SKM-1 treated with dmso at 0.1 percent for 144 hours (cell line): ENCODE results near the gene SCAMP2.
A peak's percentile ranks its signal among the peaks of the same experiment; 100 is the strongest.

Experiments
- DNase-seq: peaks from one replicate; lab custom pipeline; 2025; ENCODE audit not compliant: unreplicated experiment; lab: John Stamatoyannopoulos, UW

The SCAMP2 gene

DNA sequence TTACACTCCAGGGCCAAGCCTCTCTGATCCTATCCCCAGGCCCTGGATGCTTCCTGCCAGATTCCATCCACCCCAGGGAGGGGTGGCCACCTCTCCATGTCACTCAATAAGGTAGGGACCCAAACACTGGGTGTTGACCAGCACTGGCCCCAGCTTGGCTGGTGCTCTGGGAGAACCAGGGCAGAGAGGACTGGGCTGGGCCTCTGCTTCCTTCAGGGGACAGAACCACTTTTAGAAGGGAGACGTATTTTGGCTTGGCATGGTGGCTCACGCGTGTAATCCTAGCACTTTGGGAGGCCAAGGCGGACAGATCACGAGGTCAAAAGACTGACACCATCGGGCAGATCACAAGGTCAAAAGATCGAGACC is 51.4 kb downstream of the SCAMP2 start:
- DNase-seq = no peak

DNA sequence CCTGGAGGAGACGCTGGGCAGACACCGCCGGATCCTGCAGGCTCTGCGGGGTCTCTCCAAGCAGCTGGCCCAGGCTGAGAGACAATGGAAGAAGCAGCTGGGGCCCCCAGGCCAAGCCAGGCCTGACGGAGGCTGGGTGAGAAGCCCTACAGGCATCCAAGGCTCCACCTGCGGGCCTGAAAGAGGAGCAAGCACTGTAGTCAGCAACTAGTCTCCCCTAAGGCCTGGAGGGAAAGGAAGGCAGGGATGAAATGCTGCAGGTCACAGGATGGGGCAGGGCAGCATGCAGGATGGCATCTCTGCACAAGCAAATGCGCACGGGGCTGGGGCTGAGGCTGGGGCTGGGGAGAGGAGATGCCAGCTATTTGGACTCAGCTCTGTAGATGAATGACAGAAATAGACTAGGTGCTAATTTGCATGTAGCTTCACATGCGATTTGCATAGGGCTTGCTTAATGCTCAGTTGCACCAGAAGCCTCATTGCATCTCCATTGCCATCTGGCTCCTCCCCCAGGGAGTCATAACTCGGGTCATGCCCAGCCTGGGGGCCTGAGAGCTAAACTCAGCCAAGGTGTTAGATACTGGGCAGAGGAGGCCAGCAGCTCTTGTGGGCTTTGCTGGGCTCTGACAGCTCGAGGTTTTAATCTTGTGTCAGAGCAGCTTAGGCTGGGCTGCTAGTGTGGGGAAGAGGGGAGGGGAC is 51.9 kb downstream of the SCAMP2 start:
- DNase-seq = no peak

DNA sequence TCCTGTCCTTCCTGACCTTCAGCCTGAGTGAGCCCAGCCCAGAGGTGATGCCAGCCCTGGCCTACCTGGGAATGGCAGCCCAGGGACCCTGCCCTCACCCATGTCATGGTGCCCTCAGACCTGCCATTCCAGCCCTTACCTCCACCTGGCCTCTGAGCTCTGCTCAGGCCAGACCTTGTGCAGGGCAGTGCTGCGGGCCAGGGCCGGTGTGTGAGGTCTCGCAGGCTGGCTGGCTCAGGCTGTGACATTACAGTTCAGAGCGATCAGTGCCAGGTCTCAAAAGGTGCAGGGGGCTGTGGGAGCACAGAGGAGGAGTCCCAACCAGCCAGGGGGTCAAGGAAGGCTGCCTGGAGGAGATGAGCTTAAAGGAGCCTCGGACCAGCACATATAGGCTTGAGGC is 53.1 kb downstream of the SCAMP2 start:
- no peak for DNase-seq

DNA sequence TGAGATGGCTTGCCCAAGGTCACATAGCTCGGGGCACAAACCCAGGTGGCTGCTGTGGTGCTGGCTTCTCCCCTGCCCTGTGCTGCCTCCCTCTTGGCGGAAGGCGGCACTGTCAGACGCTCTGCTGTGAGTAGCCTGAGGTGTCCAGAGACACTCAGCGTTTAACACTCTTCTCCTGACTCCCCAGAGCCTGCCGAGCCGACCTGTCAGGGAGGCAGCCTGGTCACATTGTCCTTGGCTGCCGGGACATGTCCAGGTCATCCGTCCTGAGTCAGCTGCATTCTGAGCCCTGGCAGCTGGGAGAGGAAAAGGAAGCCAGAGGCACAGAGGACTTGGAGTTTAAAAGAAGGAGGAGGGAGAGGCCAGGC is 55.8 kb downstream of the SCAMP2 start:
- no peak for DNase-seq

DNA sequence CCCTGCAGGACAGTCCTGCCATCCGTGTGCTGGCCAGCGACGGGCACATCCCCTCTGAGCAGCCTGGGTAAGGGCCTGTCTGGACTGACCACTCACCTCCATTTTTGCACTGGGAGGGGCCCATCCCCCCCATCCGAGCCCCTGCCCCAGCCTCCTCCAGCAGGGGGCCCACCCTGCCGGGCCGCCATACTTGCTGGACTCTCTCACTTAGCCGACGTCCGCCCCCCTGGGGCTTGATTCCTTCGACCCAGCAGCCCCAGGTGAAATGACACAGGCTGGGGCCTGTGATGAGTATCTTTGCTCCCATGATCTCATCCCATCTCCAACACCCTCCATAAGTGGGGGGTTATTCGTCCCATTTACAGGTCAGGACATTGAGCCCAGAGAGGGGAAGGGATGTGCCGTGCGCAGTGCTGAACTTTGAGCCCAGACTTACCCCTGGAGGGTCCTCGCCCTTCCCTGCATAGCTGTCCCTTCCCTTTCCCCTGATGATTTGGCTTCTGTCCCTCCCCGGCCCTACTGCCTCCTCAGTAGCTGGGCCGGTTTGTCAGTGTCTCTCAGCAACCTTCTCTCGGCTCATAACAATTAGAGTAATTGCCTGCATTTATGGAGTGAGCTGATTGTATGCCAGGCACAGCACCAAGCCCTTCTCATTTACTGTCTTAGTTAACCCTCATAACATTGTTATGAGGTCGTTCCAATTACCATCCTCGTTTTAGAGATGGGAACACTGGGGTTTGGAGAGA is 56.4 kb downstream of the SCAMP2 start:
- DNase-seq = no peak

DNA sequence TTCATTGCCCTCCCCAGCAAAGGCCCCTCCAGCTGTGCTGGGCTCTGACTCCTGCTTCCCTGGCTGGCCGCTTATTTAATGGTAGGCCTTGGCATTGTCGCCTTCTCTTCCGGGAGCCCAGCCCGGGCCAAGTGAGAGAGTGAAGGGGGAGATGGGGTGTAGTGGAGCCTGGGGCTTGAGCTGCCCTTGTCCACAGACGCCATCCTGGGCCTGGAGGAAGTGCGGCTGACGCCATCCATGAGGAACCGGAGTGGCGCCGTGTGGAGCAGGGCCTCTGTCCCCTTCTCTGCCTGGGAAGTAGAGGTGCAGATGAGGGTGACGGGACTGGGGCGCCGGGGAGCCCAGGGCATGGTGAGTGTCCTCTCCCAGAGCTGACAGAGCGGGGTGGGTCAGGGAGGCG is 57.2 kb downstream of the SCAMP2 start:
- DNase-seq = no peak

DNA sequence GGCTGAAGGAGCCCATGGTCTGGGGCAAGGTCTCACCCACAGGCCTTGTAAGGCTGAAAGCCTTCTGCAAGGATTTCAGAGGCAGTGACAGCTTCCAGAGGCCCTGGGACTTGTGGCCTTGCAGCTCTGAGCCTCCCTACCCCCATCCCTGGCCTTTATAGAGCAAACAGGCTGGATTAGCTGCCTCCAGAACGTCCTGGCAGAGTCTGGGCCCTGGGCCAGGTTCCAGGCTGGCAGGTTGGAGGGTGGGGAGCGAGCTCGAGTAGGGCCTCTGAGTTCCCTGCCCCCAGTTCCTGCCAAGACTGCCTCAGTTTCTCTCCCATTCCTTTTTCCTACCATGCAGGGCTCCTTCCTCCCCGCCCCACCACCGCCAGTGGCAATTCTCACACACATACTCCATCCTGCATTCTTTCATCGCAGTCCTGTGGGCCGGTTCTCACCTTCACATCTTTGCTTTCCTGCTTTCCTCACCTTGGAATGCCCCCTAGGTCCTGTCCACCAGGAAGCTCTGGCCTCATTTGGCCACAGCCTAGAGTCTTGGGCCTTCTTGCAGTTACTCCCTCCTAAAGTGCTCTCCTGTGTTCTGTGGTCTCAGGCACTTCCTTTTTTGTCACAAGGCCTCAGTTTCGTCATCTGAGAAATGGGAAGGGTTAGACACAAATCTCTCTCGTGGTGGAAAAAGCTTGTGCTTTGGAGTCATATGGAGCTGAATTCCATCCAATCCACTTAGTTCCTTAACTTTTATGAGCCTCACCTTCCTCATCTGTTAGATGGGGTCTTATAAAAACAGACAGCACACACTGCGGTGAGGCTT is 57.8 kb downstream of the SCAMP2 start:
- DNase-seq = peak; percentile 14

DNA sequence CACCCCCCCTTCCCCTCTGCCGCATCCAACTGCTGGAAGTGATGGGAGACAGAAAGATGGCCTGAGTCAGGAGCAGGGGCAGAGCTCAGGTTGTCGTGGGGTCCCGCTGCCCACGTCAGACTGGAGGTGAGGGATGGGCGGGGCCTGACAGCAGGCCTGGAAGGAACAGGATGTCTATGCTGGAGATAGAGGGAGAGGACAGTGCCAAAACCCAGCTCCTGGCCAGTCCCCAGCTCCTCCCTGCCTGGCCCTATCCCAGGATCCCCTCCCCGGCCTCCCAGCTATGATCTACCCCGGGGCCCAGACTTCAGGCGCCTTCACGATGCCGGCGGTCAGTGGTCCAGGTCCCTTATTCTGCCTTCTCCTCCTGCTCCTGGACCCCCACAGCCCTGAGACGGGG is 60.6 kb downstream of the SCAMP2 start, which contains the start of gene LMAN1L:
Gene LMAN1L, plus strand, starts transcription at position 303 of the 400 bp plus-strand sequence. Its CDS starts 20 bp downstream, at position 323.
- DNase-seq = no peak

DNA sequence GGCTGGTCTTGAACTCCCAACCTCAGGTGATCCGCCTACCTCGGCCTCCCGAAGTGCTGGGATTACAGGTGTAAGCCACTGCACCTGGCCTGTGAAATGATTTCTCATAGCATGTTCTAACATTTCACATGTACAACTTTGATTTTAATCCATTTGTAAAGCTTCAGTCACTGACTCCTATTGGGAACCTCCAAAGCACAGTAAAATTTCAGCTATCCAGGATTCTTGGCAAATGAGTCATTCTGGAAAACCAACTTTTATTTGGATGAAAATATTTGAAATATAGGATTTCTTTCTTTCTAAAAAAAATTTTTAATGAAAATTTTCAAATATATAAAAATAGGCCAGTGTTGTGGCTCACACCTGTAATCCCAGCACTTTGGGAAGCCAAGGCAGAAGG is 63.2 kb downstream of the SCAMP2 start:
- no peak for DNase-seq

DNA sequence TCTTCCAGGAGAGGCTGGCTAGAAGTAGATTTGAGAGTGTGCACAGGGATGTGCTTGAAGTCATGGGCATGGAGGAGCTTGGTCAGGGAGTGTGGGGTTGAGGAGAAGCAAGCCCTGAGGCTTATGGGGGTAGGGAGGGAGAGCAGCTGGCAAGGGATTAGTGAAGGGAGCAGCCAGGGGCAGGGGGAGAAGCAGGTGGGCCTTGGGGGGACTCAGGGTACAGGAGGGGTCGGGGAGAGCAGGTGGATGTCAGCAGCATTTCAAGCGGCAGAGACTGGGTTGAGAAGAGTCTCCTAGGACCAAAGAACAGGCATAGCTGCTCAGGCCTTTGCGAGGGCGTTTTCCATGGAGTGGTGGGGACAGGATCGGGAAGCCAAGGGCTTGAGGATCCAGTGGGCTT is 63.9 kb downstream of the SCAMP2 start:
- DNase-seq = no peak

DNA sequence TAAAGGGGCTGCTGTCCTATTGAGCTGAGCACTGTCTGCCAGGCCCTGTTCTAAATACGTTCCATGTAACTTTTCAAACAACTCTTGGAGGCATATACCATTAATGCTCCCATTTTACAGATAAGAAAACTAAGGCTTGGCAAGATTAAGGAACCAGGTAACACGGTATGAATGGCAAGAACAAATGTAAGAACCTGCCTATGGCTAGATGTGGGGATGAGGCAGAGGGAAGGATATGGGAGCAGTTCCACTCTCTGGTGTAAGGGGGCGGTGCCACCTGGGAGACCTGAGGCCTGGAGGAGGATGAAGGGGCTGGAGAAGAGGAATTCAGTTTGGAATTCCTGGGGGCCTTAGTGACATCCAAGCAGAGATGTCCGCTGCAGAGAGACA is 64.3 kb downstream of the SCAMP2 start:
- DNase-seq = no peak

DNA sequence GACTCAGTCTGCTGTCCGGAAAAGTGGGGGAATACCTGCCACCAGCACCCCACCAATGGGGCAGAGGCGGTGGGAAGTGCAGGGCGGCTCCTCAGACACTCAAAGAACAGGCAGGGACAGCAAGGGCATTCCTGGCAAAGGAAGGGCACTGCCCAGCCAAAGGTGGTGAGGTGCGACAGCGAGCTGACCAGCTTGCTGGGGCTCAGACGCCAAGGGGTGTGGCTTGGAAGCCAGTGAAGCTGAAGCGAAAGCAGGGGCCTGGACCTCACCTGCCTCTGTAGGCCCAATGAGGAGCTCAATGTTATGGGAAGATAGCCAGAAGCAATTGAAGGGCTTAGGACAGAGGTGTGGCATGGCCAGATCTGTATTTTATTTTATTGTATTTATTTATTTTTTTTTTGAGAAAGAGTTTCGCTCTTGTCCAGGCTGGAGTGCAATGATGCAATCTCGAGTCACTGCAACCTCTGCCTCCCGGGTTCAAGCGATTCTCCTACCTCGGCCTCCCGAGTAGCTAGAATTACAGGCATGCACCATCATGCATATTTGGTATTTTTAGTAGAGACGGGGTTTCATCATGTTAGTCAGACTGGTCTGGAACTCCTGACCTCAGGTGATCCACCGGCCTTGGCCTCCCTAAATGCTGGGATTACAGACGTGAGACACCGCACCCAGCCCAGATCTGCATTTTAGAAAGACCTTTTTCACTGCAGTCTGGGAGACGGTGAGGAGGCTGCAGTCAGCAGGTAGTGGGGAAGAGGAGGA is 64.9 kb downstream of the SCAMP2 start:
- no peak for DNase-seq

DNA sequence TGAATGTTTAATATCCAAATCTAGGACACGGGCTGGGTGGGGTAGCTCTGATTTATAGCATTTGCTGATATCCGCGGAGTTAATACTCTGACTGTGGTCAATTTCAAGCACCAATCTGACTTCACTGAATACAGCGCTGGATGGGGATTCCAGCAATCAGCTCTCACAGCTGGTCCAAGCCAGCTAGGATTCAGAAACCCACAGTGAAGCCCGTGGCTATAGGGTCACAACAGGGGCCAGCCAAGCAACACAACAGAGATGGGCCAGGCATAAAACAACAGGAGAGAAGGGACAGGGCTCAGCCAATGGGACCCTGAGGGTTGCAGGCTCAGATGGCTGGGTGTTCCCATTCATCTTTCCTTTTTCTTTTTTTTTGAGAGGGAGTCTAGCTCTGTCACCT is 65.9 kb downstream of the SCAMP2 start:
- DNase-seq = no peak

DNA sequence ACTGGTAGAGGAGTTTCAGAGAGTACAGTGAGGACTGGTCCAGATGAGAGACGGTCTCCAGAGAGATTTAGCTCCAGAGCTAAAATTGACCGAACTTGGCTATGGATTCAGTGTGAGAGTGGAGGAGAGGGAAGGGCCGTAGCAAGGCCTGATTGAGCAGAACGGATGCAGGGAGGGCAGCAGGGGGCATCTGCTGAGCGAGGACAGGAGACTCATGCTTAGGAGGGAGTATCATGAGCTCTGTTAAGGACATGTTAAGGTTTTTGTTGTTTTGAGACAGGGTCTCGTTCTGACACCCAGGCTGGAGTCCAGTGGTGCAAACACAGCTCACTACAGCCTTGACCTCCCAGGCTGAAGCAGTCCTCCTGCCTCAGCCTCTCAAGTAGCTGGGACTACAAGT is 68.2 kb downstream of the SCAMP2 start:
- DNase-seq = no peak

DNA sequence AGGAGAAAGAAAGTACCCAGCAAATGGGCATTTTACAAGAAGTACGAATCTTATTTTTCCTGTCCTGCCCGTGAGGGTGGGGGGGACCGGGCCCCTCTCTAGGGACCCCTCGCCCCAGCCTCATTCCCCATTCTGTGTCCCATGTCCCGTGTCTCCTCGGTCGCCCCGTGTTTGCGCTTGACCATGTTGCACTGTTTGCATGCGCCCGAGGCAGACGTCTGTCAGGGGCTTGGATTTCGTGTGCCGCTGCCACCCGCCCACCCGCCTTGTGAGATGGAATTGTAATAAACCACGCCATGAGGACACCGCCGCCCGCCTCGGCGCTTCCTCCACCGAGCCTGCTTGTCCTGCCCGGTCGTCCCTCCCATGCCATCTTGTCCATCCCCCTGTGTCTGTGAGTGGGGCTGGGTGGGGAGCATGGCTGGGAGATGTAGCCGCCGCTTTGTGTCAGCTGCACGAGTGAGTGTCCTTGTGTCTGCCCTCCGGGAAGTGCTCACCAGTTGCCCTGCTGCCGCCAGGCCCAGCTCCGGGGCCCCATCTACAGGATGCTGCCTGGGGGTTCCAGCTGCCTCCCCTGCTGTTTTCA is 70.2 kb downstream of the SCAMP2 start:
- no peak for DNase-seq

DNA sequence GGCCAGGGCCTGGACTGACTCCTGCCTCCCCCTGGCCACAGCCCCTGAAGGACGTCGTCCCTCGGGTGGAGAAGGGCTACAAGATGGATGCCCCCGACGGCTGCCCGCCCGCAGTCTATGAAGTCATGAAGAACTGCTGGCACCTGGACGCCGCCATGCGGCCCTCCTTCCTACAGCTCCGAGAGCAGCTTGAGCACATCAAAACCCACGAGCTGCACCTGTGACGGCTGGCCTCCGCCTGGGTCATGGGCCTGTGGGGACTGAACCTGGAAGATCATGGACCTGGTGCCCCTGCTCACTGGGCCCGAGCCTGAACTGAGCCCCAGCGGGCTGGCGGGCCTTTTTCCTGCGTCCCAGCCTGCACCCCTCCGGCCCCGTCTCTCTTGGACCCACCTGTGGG is 70.9 kb downstream of the SCAMP2 start:
- DNase-seq = no peak

DNA sequence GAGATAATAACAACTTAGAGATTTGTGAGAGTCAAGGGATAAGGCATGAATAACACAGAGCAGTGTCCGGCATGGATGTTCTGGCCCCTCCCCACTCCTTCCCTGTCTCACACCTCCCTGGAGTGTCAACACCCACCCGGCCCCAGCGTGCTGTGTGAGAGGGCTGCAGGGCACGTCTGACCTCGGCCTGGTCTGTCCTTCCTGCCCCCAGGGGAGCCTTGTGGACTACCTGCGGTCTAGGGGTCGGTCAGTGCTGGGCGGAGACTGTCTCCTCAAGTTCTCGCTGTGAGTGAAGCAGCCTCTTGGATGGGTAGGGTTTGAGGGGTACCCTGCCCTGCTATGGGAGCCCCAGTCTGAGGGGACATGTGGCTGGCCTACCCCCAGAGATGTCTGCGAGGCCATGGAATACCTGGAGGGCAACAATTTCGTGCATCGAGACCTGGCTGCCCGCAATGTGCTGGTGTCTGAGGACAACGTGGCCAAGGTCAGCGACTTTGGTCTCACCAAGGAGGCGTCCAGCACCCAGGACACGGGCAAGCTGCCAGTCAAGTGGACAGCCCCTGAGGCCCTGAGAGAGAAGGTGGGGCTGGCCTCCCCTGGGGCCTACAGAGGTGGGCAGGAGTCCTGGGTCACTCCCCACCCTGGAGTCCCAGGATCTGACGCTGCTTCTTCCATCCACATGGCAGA is 71.7 kb downstream of the SCAMP2 start:
- no peak for DNase-seq

DNA sequence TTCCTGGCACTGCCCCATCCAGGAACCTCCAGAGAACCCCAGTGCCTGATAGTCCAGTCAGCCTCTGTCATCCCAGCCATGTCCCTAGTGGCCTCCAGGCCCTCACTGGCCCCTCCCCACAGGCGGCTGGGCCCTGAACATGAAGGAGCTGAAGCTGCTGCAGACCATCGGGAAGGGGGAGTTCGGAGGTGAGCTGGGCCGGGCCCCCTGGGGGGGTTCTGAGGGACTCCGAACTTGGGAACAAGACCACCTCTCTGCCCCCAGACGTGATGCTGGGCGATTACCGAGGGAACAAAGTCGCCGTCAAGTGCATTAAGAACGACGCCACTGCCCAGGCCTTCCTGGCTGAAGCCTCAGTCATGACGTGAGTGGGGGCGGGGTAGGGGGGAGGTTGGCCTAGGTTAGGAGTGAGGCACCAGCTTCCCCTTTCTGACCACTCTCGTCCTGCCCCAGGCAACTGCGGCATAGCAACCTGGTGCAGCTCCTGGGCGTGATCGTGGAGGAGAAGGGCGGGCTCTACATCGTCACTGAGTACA is 72.5 kb downstream of the SCAMP2 start:
- peak; percentile 74 for DNase-seq

DNA sequence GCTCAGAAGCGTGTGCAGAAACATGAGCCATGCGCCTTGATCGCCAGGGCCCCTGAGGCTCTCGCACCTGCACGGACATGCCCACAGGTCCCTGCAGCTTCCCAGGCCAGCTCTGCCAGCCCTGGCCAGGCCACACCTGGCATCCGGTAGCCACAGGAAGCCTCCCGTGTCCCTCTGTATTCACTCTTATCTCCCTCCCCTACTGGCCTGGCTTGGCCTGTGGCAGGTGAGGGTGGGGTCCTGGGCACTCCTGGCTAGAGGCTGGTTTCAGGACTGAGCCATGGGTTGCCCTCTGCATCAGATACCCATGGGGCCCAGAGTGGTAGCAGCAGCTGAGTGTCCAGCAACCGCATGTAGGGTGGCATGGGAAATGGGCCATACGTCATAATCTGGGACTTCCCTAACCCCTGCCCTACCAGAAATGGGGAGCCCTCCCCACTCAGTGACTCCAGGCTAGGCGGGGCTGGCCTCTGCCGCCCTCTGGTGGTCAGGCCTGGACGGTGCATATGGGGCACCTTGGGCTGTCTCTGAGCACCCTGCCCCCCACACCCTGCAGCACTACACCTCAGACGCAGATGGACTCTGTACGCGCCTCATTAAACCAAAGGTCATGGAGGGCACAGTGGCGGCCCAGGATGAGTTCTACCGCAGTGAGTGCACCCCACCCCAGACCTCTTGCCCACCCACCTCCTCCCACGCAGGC is 73.2 kb downstream of the SCAMP2 start:
- DNase-seq = peak; percentile 76
